Stimulated activated CD8-positive, alpha-beta memory T cell treated with anti-CD3 and anti-CD28 coated beads, Interleukin-15, amount 100 ng/mL, for 4 hours (primary cell): ENCODE results near the gene ACRV1.
"Not testable (repeated sequence)": the region's sequence is repeated elsewhere in the genome, so short reads cannot be mapped to it uniquely, and the experiment has no call there.

Source experiments
- DNase-seq, 2 donors: peaks; one replicate each; pipeline ENCODE4 v3.0.0-alpha.2; 2020; ENCODE audit warnings: low read depth in 2 of 2

The ACRV1 gene, protein sequence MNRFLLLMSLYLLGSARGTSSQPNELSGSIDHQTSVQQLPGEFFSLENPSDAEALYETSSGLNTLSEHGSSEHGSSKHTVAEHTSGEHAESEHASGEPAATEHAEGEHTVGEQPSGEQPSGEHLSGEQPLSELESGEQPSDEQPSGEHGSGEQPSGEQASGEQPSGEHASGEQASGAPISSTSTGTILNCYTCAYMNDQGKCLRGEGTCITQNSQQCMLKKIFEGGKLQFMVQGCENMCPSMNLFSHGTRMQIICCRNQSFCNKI

DNA sequence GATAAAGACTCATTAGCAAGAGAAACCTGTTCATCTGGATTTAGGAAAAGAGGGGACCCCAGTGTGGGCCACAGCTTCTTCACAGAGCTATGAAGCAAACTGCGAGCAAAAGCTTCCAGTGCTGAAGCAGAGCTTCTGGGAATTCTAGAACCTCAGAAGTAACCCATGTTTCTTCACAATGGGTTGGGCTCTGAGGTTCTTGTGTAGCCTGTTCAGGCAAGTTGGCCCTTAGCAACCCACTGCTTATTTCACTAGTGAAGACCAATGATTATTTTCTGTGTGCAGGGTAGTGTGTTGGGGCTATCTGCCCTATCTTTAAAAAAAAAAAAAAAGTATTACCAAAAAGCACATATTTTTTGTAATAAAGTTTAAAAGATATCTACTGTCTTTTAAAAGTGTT lies at the start of gene ACRV1:
TSS of gene ACRV1 (minus strand) at position 101 of the 400 bp plus-strand sequence. CDS start at position 34, 67 bp downstream.
- DNase-seq: no peak

DNA sequence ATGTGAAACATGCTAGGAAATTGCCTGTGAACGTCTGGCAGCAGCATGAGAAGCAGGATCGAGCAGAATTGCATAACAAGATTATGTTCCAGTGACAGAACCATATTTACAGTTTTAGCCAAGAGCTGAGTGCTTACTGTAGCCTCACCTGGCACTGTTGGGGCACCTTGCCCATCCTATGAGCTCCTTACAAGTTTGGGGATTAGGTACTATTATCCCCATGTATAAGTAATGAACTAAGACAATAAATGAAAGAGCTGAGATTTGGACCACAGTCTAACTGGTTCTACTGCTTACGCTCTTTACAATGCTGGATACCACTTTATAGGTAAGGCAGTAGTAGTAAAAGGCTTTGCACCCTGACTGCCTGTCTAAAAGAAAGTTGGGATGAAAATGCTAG lies 48.3 kb upstream of the ACRV1 start:
- no peak for DNase-seq

DNA sequence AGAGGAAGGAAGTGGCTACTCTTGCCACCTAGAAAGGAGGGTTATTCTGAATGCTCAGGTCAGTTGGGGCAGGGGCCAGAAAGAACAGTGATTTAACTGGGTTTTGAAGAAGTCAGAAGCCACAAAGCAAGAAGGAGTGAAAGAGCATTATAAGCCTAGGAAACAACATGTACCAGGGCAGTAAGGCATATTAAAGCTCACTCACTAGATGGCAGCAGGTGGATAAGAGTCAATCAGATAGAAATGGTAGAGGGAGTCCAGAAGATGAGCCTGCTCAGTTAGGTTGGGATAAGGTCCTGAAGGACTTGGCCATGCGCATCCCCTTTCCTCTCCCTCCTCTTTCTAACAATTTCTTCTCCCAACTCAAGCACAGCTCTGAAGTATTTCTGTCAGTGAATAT lies 43.5 kb upstream of the ACRV1 start:
- DNase-seq: no peak

DNA sequence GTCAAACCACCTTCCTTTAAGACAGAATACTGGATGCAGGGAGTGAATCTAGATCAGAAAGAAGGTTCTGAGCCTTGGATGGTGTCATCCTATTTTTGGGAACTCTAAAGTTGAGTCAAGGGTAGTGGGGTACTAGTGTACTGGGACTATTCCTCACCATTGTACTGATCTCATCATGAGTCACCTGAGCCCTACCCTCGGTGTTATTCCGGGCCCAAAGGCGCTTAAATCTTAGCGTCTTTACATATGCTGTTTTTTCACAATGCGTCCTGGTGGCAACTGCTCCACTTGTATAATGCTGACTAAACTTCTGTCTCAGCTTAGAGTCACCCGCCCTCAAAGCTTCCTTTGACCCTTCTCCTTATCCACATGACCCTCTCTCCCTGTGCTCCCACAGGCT lies 40.1 kb upstream of the ACRV1 start:
- DNase-seq: no peak

DNA sequence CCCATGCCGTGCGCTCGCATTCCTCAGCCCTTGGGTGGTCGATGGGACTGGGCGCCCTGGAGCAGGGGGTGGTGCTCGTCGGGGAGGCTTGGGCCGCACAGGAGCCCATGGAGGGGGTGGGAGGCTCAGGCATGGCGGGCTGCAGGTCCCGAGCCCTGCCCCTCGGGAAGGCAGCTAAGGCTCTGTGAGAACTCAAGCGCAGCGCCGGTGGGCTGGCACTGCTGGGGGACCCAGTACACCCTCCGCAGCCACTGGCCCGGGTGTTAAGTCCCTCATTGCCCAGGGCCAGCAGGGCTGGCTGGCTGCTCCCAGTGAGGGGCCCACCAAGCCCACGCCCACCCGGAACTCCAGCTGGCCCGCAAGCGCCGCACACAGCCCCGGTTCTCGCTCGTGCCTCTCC lies 24.0 kb upstream of the ACRV1 start:
- not testable (repeated sequence) for DNase-seq

DNA sequence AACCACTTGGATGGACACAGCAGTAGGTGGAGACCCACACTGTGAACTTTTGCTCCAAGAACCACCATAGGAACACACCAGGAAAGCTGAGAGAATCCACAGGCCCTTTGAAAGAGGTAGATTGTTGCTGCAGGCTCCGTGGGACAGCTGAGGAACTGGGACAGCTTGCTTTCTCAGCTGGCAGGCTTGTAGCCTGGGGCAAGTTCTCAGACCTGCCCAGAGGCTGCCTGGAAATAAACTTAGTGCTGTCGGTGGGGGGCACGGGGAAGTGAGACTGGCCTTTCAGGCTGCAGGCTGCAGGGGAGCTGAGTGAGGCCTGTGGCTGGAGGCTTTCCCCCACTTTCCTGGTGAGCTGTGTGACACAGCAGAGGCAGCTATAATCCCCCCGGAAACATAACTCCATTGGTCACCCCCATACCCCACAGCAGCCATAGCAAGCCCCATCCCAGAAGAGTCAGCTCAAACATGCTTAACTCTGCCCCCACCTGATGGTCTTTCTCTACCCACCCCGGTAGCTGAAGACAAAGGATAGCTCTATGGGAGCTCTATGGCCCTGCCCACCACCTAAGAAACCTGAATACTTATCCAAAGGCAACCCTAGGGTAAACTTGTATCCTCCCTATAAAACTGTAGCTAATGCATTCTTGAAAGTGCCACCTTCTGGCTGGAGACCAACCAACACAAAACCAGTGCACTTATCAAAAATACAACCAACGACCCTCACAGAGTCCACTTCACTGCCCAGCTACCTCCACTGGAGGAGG lies 21.4 kb upstream of the ACRV1 start:
- DNase-seq: no peak

DNA sequence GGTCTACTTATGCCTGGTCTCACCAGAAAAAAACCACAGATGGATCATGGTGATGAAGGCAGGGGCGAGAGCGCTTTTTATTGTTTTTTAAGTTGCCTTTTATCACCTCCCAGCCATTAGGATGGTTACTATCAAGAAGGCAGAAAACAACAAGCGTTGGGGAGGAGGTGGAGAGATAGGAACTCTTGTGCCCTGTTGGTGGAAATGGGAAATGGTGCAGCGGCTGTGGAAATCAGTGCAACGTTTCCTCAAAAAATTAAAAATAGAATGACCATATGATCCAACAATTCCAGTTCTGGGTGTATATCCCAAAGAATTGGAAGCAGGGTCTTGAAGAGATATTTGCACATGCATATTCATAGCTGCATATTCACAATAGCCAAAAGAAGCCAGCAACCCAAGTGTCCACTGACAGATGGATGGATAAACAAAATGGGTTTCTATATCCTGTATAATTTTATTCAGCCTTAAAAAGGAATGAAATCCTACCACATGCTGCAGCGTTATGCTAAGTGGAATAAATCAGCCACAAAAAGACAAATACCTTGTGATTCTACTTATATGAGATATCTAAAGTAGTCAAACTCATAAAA lies 20.5 kb upstream of the ACRV1 start:
- no peak for DNase-seq

DNA sequence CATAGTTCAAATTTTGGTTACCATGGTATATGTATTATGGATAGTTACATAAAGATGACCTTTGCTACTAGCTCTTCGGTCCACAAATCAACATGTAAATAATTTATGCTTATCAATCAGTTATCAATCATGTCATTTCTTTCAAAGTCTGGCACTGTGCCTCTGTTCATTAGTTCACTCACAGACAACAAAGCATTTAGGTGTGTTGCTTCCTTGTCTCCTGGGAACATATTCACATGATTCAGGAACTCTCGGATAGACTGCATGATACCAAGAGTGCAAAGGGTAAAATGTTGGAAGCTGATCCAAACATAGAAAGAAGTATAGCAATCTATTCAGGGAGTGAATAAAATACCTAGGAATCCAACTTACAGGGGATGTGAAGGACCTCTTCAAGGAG lies 14.3 kb upstream of the ACRV1 start:
- DNase-seq: no peak

DNA sequence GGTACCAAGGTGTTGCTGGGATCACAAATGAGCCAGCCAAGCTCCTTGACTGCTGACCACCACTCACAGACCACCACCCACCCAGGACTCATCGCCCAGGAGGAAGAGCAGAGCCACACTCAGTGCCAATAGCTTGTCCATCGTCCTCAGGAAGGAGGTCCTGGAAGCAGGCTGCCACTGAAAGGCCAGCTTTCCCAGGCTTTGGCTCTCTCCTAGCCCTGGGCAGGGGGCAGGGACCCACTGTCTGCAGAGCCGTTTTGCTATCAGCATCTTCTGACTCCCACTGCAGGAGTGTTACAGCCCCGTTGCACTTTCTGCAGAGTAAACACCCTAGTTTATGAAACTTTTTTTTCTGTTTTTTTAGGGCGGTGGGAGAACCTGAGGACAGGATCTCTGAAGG lies 12.2 kb upstream of the ACRV1 start:
- no peak for DNase-seq

DNA sequence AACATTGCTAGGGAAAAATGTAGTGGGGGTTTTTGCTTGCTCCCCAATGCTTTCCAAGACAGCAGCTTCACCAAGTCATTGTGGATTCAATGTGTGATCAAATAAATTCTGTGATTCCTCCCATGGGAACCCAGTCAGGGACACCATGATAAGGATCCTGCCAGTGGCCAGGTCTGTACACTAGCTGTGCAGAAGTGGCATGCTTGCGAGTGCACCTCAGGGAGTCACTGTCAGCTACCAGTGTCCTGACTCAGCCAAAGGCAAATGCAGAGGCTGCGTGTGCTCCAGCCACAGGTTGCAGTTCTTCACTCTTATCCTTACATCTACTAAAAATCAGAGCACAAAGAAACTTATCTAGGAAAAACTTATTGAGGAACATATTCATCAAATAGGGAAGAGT lies 9.4 kb upstream of the ACRV1 start:
- DNase-seq: no peak

DNA sequence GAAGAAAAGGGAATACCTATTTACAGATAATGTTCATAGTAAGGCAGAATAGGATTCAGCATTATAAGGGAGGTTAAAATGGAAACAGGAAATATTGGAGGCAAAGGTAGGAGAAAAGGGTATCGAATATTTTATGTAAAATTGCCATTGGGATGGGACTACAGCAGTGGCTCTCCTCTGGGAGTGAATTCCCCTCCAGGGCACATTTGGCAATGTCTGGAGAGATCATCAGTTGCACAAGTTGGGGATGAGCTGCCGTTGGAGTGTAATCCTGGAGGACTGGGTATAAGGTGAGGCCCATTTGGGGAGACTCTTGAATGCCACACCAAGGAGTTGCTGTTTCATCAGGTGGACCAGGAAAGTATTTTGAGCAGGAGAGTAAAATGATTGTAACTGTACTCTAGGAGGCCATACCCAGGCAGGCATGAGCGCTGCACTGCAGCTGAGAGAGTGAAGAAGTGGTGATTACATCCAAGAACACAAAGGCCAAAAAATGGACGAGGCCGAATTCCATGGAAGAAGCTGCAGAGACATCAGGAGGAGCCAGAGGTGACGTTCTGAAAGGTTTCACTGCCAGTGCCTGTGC lies 8.7 kb upstream of the ACRV1 start:
- no peak for DNase-seq

DNA sequence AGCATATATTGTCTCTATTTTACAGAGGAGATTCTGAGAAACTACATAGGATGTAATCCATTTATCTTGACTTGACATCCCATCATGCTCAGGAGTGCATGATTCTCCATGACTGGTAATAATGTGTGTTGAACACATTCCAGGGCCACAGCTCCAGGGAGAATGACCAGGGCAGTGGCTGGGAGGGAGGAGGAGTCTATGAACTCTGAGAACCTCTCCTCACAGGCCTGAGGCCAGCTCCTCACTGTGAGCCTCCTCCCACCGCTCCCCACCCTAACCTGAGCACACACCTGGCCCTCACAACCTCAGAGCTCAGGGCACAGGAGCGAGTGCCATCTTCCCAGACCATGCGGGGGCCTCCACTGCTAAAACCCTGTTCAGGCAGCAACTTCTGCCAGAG lies 8.0 kb upstream of the ACRV1 start:
- no peak for DNase-seq

DNA sequence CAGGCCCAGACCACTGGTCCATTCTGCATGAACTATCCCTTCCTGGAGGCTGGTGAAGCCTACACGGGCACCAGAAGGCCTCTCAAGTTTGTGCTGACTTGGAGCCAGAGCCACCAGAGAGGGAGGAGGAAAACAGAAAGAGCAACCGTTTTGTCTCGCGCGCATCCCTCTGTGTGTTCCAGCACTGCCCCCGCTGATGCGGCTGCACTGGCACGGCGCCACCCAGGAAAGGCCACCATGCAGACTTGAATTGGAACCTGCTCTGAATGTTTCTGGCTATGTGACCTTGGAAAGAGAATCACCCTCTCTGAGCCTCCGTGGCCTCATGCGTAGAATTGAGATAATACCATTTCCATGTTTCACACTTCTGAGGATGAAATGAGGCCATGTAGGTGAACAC lies 7.4 kb upstream of the ACRV1 start:
- no peak for DNase-seq

DNA sequence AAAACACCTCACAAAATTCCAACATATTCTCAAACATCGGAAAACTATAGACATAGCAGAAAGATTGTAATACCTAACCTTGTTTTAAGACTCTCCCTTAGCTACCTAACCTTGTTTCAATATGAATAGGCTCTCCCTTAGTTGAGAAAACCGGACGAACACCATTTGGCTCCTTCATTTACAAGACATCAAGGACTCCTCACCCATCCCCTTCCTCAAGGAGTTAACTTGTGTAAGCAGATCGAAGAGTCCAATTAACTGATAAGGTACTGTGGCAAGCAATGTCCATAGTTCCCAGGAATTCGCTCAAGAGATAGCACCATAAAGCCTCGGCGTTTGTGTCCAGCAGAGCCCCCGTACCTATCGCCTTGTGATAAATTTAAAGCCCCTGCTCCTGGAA lies 4.6 kb upstream of the ACRV1 start:
- no peak for DNase-seq

DNA sequence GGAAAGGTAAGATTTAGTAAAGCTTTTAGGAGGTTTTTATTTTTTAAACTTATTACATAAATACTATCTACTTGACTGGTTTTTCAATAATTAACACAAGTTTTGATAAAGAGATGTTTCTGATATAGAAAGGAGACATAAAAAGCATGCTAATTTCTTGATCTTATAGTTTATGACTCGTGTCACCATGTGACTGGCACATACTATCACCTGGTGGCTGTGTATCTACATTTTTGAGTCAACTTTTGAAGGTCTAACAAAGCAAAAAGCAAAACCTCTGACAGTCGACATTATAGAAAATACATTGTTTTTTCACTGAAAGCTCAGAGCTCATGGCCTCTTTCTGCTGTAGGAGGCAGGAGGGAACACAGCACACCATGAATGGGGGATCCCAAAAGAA lies 810 bp downstream of the ACRV1 start:
- no peak for DNase-seq

DNA sequence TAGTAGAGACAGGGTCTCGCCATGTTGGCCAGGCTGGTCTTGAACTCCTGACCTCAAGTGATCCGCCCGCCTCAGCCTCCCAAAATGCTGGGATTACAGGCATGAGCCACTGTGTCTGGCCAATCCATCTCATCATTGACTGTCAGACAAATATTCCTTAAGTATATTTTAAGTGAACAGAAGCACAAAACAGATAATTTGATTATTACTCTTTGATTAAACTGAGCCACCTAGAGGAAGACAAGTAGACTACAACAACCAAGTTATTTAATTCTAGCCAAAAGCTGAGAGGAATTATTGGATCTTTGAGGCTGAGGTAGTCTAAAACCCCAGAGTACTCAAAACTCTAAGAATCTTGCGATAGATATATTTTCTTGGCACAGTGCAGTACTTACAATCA lies 1.2 kb downstream of the ACRV1 start:
- DNase-seq: no peak

DNA sequence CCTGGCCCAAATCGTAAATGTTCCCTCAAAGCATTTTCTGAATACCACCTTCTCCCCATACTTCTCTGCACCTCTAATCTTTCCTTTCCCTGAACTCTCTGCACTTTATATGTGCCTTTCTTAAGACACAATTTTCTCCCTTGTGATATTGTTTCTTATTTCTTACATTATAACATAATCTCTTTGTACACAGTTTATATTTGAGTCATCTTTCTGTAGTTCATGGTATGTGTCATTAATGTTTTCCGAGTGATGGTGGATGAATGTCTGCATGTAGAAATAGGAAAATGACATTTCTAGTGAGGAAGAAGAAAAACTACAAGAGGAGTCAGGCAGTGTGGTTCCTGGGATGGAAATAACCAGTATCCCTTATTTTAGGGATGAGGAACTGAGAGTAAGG lies 5.5 kb downstream of the ACRV1 start:
- DNase-seq: no peak

DNA sequence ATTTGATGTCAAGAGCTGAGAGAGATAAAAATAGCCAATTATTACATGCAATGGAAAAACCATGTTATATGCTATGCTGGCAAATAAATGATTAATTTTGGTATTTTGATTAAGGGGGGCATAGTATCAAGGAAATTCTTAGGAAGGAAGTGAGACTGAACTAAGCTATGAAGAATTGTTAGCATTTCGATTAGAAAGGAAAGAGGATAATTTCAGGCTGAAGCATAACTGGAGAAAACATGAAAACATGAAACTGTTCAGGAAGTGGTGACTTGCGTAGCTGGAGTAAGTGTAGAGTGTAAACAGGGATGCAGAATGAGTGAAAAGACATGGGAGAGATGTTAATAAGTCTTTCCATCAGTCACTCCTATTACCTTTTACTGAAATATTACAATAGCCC lies 6.4 kb downstream of the ACRV1 start:
- no peak for DNase-seq

DNA sequence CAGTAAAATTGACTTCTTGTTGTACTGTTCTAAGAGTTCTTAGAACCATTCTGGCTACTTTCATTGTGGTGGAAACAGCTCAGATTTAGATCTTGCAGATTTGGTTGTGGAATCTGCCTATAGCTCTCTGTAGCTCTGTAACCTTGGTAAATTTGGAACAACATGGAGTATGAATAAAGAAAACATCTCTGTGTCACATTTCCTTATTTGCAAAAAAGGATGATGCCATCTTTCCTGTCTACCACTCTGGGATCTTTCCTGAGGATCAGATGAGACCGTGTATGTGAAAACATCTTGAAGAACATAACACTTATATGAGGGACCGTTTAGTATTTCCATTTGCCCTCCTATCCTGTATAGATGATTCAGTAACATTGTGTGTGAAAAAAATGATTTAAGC lies 9.1 kb downstream of the ACRV1 start:
- no peak for DNase-seq

DNA sequence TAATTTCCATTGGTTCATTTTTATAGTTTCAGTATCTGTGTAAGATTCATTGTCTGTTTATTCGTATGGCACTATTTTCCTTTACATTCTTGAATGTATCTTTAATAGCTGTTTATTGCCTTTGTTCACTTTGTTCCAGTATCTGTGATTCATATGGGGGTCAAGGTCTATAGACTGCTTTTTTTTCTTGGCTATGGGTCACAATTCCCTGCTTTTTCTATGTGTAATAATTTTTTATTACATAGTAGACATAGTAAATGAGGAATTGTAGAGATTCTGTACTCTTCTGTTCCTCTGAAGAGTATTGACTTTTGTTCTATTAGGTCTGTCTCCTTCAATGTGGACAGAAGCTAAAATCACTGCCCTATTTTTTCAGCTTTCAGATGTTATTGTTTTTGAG lies 10.5 kb downstream of the ACRV1 start:
- no peak for DNase-seq

DNA sequence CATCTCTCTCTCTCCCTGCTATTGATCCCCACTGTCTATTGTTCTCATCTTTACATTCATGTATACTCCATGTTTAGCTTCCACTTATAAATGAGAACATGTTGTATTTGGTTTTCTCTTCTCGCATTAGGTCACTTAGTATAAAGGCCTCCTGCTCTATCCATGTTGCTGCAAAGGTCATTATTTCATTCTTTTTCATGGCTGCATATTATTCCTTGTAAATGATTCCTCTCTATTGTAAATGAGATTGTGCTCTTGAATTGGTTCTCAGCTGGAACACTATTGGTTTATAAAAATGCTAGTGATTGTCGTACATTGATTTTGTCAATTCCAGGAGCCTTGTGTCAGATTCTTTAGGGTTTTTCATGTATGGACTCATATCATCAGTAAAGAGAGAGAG lies 13.5 kb downstream of the ACRV1 start:
- DNase-seq: no peak

DNA sequence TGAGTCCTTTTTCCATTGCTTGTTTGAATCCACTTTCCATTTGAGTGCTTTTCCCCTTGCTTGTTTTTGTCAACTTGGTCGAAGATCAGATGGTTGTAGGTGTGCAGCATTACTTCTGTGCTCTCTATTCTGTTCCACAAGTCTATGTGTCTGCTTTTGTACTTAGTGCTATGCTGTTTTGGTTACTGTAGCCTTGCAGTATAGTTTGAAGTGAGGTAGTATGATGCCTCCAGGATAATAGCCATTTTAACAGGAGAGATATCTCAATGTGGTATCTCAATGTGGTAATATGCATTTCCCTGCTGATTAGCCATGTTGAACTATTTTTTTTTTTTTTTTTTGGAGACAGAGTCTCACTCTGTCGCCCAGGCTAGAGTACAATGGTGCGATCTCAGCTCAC lies 16.7 kb downstream of the ACRV1 start:
- DNase-seq: no peak

DNA sequence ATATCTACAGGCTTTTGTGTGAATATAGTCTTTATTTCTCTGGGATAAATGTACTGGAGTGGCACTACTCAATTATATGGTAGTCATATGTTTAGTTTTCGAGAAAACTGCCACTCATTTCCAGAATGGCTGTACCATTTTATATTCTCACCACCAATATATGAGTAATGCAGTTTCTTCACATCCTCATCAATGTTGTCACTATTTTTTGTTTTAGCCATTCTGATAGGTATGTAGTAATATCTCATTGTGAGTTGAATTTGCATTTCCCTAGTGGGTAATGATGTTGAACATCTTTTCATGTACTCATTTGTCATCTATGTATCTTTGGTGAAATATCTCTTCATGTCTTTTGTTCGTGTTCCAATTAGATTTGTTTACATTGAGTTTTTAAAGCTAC lies 18.0 kb downstream of the ACRV1 start:
- no peak for DNase-seq
